Activated CD4-positive, CD25-positive, alpha-beta regulatory T cell treated with anti-CD3 and anti-CD28 coated beads, Interleukin-2, amount 50 U/mL, for 24 hours (primary cell): ENCODE data around the gene NUDT6.

Experiments used
- ATAC-seq, 2 donors: fragments of 150-1000 bp; cut with Tn5 transposase; one replicate each; pipeline ENCODE4 v1.10.0; 2021; ENCODE audit warnings: mild to moderate bottlenecking in 1 of 2, moderate library complexity in 1 of 2

NUDT6 gene

DNA sequence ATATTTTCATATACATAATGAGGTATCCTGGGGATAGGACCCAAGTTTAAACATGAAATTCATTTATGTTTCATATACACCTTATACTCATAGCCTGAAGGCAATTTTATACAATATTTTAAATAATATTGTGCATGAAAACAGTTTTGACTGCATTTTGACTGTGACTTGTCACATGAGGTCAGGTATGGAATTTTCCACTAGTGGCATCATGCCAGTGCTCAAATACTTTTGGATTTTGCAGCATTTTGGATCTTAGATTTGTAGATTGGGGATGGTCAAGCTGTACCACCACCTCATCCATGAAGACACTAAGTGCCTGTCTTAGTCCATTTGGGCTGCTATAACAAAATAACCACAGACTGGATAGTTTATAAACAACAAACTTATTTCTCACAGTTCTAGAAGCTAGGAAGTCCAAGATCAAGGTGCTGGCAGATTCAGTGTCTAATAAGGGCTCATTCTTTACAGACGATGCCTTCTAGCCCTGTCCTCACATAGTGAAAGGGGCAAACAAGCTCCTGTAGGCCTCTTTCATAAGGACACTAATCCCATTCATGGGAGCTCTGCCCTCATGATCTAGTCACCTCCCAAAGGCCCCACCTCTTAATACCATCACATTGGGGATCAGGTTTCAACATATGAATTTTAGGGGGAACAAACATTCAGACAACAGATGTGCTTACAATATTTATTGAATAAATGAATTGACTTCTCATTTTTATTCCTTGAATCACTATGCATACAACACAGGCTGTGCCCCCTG, 9.4 kb downstream of the NUDT6 start:
- no peak for ATAC-seq

DNA sequence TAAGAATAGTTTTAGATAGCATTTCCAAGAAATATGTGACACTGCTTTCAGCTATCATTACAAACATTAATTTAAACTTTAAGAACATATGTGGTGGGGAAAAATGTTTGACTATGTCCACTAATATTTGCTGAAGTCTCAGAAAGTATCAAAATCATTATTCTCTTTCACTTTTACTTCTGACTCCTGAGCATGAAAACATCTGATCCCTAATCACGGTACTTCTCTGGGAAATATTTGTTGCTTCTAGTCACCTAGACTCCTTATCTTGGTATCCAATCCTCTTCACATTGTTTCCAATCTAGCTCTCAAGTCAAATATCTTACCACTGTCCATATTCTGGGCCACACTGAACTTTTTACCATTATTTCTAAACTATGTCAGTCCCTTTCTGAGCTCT, 10.8 kb downstream of the NUDT6 start:
- ATAC-seq = no peak

DNA sequence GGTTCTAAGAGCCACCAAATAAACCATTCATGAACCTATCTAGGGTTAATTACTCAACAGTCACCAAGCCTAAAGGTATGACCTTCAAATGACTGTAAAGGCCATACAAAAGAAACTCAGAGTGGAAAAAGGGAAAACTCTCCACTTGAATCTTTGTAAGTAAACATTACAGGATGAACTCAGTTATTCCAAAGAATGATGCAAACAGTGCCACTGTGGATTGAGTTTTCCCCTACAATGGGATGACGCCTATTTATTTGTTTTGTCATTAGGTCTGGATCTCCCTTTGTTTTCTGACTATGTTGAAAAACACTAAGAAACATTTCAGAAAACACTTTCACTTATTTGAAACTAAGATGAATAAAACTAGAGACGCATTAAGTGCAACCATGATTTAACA, 12.7 kb downstream of the NUDT6 start:
- ATAC-seq = no peak

DNA sequence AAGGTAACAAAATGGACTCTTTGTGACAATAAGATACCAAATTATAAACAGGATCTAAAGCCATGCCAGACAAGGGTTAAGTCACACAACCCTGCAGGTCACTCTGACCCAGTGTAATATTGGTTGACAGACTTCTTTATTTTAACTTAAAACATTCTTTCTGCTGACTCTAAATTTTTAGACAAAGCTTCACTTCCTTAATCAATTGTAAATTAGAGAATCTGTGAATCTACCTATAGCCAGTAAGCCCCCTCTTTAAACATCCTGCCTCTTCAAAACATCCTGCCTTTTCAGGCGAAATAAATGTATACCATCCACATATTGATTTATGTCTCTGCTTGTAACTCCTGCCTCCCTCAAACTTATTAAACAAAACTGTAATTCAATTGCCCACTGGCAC, 14.2 kb downstream of the NUDT6 start:
- ATAC-seq = no peak

DNA sequence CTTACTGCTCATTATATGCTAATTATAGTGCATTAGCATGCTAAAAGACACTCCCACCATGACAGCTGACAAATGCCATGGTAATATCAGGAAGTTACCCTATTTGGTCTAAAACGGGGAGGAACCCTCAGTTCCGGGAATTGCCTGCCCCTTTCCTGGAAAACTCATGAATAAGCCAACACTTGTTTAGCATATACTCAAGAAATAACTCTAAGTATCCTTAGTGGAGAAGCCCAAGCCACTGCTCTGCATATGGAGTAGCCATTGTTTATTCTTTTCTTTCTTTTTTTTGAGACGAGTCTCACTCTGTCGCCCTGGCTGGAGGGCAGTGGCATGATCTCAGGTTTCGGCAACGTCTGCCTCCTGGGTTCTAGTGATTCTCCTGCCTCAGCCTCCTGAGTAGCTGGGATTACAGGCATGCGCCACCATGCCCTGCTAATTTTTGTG, 15.5 kb downstream of the NUDT6 start:
- ATAC-seq = no peak

DNA sequence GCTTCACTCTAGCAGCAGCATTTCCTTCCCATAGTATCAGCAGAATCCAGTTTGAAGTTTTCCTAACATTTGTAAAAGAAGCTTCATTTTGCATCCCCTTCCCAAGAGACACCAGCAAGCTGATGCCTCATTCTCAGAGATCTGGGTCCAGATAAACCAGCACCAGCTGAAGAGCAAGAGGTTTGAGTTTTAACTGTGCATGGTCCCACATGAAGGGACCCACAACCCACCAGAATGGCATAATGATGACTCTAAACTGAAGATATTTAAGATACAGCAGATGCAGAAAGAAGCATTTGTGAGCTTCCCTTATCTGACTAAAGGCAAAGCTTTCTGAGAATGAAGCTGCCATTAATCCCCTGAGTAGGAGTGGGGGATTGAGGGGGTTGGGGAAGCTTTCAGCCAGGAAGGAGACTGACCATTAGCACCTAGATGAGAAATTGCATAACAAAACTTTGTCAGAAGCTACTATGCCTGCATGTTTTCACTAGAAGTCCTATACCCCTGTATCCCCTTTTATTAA, 18.6 kb downstream of the NUDT6 start:
- no peak for ATAC-seq

DNA sequence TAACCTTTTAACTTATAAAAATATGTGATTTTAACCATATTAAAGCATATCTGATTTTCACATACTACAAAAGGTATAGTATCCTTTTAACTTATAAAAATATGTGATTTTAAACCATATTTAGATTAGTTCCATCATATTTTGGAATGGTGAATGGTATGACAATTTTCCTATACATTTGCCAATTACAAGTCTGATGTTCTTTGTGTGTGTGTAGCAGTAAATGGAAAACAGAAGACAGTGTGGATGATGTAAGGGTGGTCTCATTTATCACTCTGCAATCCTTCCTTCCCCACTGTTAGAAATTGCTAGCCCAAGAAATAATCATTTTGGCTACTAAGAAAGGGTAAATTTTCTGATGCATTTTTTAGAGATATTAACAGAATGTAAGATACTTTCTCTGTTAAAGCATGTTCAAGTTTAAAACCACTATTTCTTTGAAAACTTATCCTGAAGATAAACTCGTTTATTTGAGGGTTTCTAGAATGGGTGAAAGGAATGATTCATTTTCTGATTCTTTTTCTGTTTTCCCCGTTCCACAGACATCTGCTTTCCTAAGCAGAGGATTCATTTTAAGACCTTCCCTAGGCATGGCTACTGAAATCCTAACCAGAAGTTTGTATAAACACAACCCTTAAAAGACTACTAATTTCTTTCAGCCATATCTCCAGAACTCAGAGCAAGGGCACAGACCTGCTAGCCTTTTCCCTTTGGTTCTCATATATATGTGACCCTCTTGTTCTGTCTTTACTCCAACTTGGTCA, 21.0 kb downstream of the NUDT6 start:
- no peak for ATAC-seq

DNA sequence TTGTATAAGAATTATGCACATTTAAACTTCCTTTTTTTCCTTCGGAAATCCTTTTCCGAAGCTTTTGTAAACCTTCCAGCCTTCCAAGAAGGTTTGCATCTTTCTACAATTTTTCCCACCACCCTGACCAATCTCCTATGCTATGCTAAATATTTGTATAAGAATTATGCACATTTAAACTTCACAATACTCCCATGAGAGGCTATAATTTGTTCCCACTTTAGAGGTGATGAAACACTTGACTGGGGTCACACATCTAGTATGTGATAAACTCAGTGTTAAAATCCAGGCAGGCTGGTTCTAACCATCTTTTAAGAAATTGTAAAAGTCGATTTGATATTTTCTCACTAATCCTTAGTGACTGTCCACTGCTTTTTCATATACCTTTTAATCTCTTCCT, 22.1 kb downstream of the NUDT6 start:
- no peak for ATAC-seq

DNA sequence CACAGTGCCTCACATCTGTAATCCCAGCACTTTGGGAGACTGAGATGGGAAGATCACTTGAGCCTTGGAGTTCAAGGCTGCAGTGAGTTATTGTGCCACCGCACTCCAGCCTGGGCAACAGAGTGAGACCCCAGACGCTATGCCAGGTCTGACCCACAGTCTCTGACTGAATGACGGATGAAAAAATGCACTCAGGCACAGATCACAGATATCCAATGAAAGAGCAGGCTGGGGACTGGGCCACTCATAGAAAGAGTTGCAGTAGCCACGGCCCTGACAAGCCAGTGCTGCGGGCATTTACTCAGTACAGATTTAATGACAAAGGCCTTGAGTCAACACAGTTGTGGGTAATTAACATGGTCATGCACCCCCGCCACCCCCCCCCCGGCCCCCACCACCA, 22.7 kb downstream of the NUDT6 start:
- ATAC-seq = no peak

DNA sequence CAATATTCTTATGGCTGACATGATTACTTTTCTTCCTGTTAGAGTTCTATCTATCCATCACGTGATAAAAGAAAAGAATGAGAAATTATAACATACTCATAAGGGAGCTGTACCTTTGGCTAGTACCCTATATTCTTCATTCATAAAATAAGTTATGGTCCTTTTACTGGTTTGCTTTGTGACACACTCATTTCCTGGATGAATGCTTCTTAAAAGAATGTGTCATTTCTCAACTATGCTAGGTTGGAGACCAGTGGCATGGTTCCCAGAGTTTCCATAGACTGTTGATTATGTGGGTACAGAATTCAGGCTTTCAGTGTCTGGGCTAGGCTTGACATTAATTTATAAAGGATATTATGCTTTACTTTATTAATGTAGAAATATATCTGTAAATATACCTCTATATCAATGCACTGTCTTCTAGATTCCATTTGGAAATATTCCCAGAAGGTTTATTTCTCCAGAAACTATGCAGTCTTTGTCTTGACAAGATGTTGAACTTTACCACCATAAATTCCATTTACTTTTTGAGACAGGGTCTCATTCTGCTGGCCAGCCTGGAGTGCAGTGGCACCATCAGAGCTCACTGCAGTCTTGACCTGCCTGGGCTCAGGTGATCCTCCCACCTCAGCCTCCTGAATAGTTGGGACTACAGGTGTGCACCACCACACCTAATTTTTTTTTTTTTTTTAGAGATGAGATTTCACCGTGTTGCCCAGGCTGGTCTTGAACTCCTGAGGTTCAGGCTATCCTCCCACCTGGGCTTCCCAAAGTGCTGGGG, 23.8 kb downstream of the NUDT6 start:
- ATAC-seq = no peak

DNA sequence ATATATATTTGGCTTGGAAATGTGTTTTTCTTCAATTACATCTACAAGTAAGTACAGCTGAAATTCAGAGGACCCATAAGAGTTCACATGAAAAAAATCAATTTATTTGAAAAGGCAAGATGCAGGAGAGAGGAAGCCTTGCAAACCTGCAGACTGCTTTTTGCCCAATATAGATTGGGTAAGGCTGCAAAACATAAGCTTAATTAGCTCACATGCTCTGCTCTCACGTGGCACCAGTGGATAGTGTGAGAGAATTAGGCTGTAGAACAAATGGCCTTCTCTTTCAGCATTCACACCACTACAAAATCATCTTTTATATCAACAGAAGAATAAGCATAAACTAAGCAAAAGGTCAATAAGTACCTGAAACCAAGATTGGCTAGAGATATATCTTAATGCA, 26.1 kb downstream of the NUDT6 start:
- no peak for ATAC-seq

DNA sequence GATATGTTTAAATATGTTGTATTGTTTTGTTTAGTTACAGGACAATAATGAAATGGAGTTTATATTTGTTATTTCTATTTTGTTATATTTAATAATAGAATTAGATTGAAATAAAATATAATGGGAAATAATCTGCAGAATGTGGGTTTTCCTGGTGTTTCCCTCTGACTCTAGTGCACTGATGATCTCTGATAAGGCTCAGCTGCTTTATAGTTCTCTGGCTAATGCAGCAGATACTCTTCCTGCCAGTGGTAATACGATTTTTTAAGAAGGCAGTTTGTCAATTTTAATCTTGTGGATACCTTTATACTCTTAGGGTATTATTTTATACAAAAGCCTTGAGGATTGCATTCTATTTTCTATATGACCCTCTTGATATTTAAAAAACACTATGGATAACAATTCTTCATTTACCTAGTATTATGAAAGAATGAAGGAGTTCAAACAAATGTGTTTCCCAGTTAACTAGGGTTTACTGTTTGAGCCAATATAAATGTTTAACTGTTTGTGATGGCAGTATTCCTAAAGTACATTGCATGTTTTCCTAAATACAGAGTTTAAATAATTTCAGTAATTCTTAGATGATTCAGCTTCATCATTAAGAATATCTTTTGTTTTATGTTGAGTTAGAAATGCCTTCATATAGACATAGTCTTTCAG, 26.9 kb downstream of the NUDT6 start:
- ATAC-seq = no peak

DNA sequence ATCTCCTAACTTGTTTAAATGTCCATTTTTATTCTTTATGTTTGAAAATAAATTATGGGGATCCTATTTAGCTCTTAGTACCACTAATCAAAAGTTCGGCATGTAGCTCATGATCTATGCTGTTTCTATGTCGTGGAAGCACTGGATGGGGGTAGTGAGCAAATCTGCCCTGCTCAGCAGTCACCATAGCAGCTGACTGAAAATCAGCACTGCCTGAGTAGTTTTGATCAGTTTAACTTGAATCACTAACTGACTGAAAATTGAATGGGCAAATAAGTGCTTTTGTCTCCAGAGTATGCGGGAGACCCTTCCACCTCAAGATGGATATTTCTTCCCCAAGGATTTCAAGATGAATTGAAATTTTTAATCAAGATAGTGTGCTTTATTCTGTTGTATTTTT, 27.6 kb downstream of the NUDT6 start:
- no peak for ATAC-seq

DNA sequence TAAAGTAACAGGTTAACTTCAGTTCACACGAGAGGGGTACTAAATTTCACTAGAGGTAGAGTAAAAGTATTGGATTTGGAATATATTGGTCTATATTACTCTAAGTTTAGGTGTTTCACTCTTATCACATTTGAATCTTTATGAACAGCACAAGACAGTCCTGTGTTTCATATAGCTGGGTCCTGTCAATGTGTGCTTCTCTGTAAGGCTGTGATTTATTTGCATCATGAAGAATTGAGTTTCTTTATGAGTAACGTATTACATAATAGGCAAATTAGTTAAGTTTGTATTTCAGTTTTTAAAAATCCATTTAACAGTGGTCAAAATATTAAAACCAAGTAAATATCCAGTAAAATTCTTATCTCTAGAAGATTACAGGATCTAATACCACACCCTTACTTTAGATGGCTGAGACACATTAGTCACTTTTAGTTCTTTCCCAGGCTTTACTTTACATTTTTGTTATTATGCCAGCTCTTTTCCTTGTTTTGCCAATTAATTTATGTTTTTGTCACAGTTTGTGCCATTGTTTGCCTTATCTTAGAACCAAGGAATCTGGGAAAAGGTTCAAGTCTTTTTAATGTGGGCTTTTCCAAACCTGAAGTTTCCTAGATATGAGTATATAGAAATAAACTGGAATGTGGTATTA, 32.1 kb downstream of the NUDT6 start:
- no peak for ATAC-seq

DNA sequence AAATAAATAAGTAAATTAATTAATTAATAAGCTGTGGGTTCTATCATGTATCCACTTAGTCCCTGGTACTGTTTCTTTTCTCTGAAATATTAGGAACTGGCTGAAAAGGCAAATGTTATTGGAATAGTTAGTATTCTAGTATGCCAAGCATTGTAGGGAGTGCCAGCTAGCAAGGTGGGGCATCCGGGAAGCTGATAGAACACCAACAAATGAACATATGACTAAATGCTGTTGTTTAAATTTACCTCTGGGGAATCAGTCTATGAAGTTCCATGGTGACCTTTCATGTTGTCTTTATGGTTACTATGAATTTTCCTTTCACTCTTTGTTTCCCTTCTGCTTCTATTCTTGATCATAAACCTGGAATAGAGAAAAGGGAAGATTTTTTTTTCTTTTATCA, 32.7 kb downstream of the NUDT6 start:
- no peak for ATAC-seq

DNA sequence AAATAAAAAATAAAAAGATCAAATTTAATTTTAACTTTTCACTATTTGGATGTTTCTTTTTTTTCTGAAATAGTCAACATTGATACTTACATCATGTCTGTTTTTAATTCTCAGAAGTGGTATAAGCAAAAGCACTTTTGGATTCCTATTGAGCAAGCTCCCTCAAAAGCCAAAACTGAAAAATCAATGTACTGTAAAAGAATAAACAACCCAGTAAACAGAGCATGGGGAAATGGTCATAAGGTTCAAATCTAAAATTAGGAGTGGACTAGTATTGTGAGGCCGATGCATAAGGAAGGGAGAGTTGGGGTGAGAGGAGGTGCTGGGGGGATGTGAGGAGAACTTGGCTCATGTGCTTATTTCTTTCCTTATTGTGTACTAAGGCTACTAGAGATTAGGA, 37.9 kb downstream of the NUDT6 start:
- no peak for ATAC-seq

DNA sequence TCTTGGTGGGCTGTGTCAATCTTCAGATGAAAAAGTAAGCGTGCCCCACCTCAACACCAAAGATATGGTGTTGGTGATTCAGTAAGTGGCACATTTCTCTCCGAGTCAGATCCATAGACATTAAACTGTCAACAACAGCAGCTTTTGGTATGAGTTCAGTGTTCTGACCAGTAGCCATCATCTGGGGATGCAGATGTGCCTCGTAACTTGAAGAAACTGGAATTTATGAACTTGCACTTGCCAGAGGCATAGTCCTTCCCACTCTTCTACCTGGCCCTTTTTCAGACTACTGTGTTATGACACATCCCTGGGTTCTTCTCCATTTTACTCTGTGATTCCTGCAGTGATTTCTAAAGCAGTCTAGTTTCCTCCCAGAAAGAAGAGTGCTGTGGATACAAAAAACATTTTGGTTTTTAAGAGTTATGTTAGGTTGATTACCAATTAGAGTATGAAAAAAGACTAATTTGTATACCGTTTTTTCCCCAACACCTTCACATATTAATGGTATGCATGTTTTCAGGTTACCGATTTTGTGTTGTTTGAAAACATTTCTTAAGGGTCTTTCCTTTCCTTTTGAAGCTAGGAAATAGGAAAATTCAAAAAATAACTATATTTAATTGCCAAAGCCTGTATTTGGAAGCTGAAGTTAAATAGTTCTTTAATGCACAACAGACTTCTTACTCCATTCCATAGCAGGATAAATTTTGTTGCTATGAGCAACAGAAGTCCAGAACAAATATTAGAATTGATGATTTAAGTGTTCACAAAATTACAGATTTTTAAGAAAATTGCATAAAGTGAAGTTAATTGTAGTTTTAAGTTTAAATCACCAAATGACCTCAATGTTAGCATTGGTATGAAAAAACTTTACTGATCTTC, 39.3 kb downstream of the NUDT6 start:
- ATAC-seq = no peak

DNA sequence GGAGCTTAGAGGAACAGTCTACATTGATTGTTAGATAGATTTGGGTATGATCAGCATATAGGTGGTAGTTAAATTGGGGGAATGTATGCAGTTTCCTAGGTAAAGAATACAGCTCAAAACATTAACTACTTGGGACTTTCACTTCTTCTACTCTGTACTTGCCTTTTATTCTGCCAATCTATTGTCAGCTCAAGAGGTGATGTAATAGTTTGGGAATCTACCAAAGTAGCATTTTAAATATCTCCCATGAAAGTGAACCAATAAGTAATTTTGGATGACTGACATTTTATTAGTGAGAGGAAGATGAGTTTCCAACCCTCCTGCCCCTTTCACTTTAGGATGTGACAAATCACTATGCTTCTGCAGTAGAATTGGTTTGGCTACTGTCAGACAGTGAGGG, 43.4 kb downstream of the NUDT6 start:
- ATAC-seq = no peak

DNA sequence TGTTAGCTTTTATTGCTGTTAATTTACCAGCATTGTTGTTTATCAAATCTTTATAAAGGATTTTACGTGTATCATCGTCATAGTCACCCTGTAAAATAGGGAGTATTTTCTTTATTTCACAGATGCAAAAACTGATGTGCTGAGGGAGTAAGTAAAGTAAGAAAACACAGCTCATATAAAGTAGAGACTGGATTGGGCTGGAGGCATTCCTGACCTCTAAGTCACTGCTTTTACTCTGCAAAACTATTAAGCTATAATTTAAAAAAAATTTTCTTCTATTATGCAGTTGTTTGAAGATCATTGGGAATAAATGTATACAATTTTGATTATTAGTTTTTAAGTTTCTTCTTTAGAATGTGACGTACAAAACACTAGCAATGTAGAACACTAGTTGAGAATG, 45.9 kb downstream of the NUDT6 start:
- no peak for ATAC-seq

DNA sequence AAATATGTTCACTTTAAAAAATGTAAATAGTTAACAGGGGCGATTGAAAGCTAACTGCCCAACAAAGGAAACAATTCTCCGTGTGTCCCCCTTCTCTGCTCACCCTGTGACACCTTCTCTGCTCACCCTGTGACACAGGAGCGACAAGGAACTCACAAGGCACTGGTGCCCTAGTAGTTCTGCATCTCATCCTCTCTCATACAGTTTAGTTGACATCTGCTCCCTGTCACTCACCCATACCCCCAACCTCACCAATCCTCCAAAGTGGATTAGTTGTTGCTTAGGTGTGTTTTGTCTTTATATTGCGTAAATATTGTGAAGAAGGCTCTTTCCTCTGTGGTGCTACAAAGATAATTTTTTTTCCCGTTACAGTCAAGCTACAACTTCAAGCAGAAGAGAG, 46.4 kb downstream of the NUDT6 start:
- no peak for ATAC-seq
